ENCODE results near the gene VAV3. TPM values are rescaled to one million over a fixed set of nuclear protein-coding genes. Genes with fewer than 3 reads are reported as not detected.
A peak's percentile ranks its signal among the peaks of the same experiment; 100 is the strongest.

Gene VAV3
- total and polyA plus RNA-seq, 12 donors = 0.72 to 3.4 (median 1.9) TPM

- Histone ChIP-seq H3K9me3 (peaks cover 0 to 8% (median 5%) of the 10 kb centered on the region in 11 donors), H3K36me3 (no peaks in the 10 kb centered on the region), H3K27ac (no peak overlapping the region), H3K4me3 (no peak overlapping the region), H3K27me3 (no peaks in the 10 kb centered on the region), H3K4me1 (peaks cover 0 to 5% (median 0%) of the 10 kb centered on the region in 9 donors)
- ATAC-seq = peak in 2 of 8 donors; percentile 31 to 68
- WGBS, 2 donors = 9 to 18% methylated on average over 1 of the region's 1 CpG
- intact Hi-C loops (cut with DNase I) = no loop called here
- peak in 1 of 2 donors; percentile 32 for DNase-seq
- TF ChIP-seq CTCF (IDR thresholded peaks at IDR 0.05) = no peak
These were observed 295.0 kb downstream of the VAV3 start for GRCh38 chr1:107669996-107670395.

- intact Hi-C loops (cut with DNase I) = no loop called here
- no peak for ATAC-seq
- 53 to 63% methylated on average over 6 of the region's 6 CpGs for WGBS, 2 donors
- no peak for DNase-seq
- H3K9me3 ChIP-seq = no peaks in the 10 kb centered on the region
- no peak overlapping the region for H3K27ac ChIP-seq
- no peak overlapping the region for H3K4me3 ChIP-seq
- H3K27me3 ChIP-seq = no peaks in the 10 kb centered on the region
- no peaks in the 10 kb centered on the region for H3K36me3 ChIP-seq
- no peak for TF ChIP-seq CTCF (IDR thresholded peaks at IDR 0.05)
- peaks cover 0 to 5% (median 0%) of the 10 kb centered on the region in 9 donors for H3K4me1 ChIP-seq
These were observed 296.2 kb downstream of the VAV3 start for GRCh38 chr1:107668762-107669161.

DNA sequence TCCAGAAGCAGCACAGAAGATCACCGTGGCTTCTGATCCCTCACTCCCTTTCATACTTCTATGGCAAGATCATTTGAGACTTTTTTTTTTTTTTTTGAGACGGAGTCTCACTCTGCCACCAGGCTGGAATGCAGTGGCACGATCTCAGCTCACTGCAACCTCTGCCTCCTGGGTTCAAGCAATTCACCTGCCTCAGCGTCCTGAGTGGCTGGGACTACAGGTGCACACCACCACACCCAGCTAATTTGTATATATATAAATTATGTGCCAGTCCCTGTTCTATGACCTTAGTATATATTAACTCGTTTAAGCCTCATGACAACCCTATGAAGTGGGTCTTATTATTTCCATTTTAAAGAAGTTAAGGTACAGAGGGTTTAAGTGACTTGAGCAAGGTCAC lies 298.5 kb downstream of the VAV3 start:
- DNase-seq (no peak), ATAC-seq (no peak)
- intact Hi-C loops (cut with DNase I) = no loop called here
- Histone ChIP-seq H3K4me3 (no peak overlapping the region), H3K27me3 (no peaks in the 10 kb centered on the region), H3K9me3 (no peaks in the 10 kb centered on the region), H3K27ac (no peak overlapping the region), H3K36me3 (no peaks in the 10 kb centered on the region), H3K4me1 (peaks cover 0 to 5% (median 0%) of the 10 kb centered on the region in 9 donors)
- no peak for TF ChIP-seq CTCF (IDR thresholded peaks at IDR 0.05)
- 75 to 80% methylated on average over 5 of the region's 5 CpGs for WGBS, 2 donors

DNA sequence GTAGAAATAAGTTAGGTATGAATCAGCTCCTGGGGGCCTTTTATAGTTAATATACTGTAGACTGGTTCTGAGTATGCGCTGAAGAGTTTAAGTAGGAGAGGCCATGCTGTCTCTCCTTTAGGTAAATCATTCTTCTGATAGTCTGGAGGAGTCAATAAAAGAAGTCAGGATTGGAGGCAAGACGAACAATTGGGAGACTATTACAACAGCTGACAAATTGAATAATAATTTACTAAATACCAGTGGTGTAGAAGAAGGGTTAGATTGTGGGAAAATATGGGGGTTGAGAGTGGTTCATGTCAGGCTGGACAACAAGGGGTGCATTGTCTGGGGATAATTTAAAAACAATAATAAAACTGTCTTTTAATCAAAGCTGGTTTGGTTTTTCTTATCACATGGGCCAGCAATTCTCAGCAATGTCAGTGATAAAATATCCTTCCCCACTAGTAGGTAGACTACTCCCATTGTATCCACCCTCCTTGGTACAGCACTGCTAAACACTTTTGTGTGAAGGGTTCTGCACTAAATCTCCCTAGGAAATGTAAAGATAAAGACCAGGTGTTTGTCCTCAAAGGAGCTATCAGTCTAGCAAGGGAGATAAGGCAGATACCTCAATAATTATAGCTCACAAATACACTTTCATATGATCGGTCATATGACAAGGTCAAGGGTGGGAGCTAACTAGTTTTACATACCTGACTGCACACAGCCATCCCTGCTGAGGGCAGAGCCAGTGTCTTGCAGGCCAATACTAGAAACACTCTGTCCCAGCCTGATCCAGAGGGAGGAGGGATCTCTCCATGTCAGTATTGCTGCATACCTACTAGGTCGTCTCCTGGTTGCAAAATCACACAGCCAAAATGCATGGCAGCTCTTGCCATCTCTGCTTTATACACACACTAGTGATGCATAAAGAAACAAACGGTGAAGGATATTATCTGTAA lies 299.7 kb downstream of the VAV3 start:
- Histone ChIP-seq H3K4me1 (peaks cover 0 to 4% (median 0%) of the 10 kb centered on the region in 9 donors), H3K4me3 (no peak overlapping the region), H3K36me3 (no peaks in the 10 kb centered on the region), H3K27me3 (no peaks in the 10 kb centered on the region), H3K9me3 (no peaks in the 10 kb centered on the region), H3K27ac (no peak overlapping the region)
- no peak for TF ChIP-seq CTCF (IDR thresholded peaks at IDR 0.05)
- 60 to 64% methylated on average over 5 of the region's 5 CpGs for WGBS, 2 donors
- DNase-seq (no peak), ATAC-seq (no peak)
- intact Hi-C loops (cut with DNase I) = no loop called here
